Body of pancreas (tissue), 4 donors: ENCODE data around the gene OR2T10.

ENCODE experiments used
- POLR2A ChIP-seq, 3 donors: fragments of 450-650 bp; IDR thresholded peaks; one replicate each; pipeline ENCODE4 v1.6.1; 2016; ENCODE audit warnings: antibody characterized with exemption in 3 of 3, mild to moderate bottlenecking in 2 of 3
- TF ChIP-seq, protein P1 (sequence below), 7 experiments: fragments of 450-650 bp in 4 of 7; fragments of 200-600 bp in 3 of 7; sonication (generic) in 3 of 7; IDR thresholded peaks; one replicate each; pipeline ENCODE4 v1.5.1; 2016 to 2019; ENCODE audit warnings: antibody characterized with exemption in 7 of 7

DNA sequence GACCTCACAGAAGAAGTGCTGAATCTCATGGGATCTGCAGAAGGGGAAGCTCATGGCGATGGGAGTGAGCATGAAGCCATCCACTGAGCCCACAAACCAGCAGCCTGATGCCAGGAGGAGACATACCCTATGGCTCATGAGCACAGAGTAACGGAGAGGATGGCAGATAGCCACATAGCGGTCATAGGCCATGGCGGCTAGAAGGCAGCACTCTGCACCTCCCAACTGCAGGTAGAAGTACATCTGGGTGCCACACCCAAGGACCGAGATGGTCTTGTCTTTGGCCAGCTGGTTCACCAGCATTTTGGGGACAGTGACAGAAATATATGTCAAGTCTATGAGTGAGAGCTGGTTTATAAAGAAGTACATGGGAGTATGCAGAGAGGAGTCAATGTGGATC is 4.3 kb downstream of the OR2T10 start:
- TF ChIP-seq, protein P1, sequence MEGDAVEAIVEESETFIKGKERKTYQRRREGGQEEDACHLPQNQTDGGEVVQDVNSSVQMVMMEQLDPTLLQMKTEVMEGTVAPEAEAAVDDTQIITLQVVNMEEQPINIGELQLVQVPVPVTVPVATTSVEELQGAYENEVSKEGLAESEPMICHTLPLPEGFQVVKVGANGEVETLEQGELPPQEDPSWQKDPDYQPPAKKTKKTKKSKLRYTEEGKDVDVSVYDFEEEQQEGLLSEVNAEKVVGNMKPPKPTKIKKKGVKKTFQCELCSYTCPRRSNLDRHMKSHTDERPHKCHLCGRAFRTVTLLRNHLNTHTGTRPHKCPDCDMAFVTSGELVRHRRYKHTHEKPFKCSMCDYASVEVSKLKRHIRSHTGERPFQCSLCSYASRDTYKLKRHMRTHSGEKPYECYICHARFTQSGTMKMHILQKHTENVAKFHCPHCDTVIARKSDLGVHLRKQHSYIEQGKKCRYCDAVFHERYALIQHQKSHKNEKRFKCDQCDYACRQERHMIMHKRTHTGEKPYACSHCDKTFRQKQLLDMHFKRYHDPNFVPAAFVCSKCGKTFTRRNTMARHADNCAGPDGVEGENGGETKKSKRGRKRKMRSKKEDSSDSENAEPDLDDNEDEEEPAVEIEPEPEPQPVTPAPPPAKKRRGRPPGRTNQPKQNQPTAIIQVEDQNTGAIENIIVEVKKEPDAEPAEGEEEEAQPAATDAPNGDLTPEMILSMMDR (IDR thresholded peaks at IDR 0.05) = no peak
- no peak for TF ChIP-seq POLR2A (IDR thresholded peaks at IDR 0.05)
